Panc1 (cell line): ENCODE data around the gene COL5A1.

ENCODE experiments used
- POLR2AphosphoS5 ChIP-seq: IDR thresholded peaks from 2 replicates; pipeline ENCODE4 v1.6.1; 2012; ENCODE audit warnings: mild to moderate bottlenecking, low read depth, low read length, moderate library complexity
- TF ChIP-seq, protein P1 (sequence below), 2 experiments: IDR thresholded peaks; 2 replicates each; pipeline ENCODE4 v1.6.1; 2011 to 2012; ENCODE audit warnings: low read depth in 2 of 2, control low read depth in 1 of 2, low read length in 1 of 2, mild to moderate bottlenecking in 1 of 2, moderate library complexity in 1 of 2; ENCODE audit not compliant: insufficient read depth in 1 of 2
- TF ChIP-seq, protein P2 (sequence below): fragments of 450-650 bp; IDR thresholded peaks from 2 replicates; pipeline ENCODE4 v1.5.1; 2017; ENCODE audit warnings: mild to moderate bottlenecking

DNA sequence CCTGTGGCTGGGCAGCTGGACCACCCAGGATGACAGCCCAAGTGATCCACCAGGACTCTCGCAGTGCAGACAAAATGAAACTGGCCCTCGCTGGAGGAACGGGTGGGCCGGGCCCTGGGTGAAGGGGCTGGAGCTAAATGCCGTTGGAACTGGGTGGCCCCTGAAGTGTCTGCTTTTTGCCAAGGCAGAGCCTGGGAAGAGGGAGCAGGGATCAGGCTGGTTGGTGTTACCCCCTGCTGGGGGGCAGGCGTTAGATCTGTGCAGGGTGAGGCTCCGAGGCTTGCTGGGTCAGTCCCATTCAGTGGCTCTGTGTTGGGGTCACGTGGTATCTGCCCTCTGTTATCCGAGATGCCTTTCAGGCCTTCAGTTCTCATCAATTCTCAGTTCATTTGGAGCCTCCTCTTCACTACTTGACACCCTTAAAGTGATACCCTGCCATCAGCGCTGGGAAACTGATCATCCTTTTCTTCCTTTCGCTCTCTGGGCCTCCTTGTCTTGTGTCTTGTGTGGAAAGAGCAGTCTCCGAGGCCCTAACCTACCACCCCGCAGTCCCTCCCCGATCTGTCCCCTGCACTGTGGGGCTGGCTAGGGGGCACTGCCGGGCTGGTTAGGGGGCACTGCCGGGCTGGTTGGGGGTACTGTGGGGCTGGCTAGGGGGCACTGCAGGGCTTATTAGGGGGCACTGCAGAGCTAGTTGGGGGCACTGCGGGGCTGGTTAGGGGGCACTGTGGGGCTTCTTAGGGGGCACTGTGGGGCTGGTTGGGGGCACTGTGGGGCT lies 37.3 kb downstream of the COL5A1 start:
- TF ChIP-seq, protein P1, sequence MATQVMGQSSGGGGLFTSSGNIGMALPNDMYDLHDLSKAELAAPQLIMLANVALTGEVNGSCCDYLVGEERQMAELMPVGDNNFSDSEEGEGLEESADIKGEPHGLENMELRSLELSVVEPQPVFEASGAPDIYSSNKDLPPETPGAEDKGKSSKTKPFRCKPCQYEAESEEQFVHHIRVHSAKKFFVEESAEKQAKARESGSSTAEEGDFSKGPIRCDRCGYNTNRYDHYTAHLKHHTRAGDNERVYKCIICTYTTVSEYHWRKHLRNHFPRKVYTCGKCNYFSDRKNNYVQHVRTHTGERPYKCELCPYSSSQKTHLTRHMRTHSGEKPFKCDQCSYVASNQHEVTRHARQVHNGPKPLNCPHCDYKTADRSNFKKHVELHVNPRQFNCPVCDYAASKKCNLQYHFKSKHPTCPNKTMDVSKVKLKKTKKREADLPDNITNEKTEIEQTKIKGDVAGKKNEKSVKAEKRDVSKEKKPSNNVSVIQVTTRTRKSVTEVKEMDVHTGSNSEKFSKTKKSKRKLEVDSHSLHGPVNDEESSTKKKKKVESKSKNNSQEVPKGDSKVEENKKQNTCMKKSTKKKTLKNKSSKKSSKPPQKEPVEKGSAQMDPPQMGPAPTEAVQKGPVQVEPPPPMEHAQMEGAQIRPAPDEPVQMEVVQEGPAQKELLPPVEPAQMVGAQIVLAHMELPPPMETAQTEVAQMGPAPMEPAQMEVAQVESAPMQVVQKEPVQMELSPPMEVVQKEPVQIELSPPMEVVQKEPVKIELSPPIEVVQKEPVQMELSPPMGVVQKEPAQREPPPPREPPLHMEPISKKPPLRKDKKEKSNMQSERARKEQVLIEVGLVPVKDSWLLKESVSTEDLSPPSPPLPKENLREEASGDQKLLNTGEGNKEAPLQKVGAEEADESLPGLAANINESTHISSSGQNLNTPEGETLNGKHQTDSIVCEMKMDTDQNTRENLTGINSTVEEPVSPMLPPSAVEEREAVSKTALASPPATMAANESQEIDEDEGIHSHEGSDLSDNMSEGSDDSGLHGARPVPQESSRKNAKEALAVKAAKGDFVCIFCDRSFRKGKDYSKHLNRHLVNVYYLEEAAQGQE (IDR thresholded peaks at IDR 0.05; ENCODE audit: insufficient read depth in 1 of 2, low read depth in 2 of 2, low read length in 1 of 2) = no peak
- TF ChIP-seq, protein P2, sequence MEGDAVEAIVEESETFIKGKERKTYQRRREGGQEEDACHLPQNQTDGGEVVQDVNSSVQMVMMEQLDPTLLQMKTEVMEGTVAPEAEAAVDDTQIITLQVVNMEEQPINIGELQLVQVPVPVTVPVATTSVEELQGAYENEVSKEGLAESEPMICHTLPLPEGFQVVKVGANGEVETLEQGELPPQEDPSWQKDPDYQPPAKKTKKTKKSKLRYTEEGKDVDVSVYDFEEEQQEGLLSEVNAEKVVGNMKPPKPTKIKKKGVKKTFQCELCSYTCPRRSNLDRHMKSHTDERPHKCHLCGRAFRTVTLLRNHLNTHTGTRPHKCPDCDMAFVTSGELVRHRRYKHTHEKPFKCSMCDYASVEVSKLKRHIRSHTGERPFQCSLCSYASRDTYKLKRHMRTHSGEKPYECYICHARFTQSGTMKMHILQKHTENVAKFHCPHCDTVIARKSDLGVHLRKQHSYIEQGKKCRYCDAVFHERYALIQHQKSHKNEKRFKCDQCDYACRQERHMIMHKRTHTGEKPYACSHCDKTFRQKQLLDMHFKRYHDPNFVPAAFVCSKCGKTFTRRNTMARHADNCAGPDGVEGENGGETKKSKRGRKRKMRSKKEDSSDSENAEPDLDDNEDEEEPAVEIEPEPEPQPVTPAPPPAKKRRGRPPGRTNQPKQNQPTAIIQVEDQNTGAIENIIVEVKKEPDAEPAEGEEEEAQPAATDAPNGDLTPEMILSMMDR = no peak
- no peak for TF ChIP-seq POLR2AphosphoS5
